KMS-11 (cell line): ENCODE measurements around the gene GRHL3.

ENCODE experiments used
- H2AFZ ChIP-seq: fragments of 200-600 bp; sonication (generic); 2 replicates; pipeline ENCODE4 v1.6.1; 2016; ENCODE audit warnings: antibody characterized with exemption, mixed run types, low read depth
- H3K27ac ChIP-seq: fragments of 200-600 bp; sonication (generic); 2 replicates; pipeline ENCODE4 v1.6.1; 2016; ENCODE audit warnings: mild to moderate bottlenecking, mixed run types
- H3K27me3 ChIP-seq: fragments of 200-600 bp; sonication (generic); 2 replicates; pipeline ENCODE4 v1.6.1; 2017; ENCODE audit warnings: mild to moderate bottlenecking, low read depth, mixed run types, moderate library complexity; ENCODE audit not compliant: insufficient read depth
- H3K36me3 ChIP-seq: fragments of 200-600 bp; sonication (generic); 2 replicates; pipeline ENCODE4 v1.6.1; 2017; ENCODE audit warnings: mild to moderate bottlenecking, mixed run types; ENCODE audit not compliant: insufficient read depth
- H3K4me1 ChIP-seq: fragments of 200-600 bp; sonication (generic); 2 replicates; pipeline ENCODE4 v1.6.1; 2016; ENCODE audit warnings: mild to moderate bottlenecking, low read depth, mixed run types; ENCODE audit not compliant: poor library complexity, severe bottlenecking
- H3K4me2 ChIP-seq: fragments of 200-600 bp; sonication (generic); 2 replicates; pipeline ENCODE4 v1.7.0; 2016; ENCODE audit warnings: mild to moderate bottlenecking, mixed run types
- H3K4me3 ChIP-seq: fragments of 200-600 bp; sonication (generic); IDR thresholded peaks from 2 replicates; pipeline ENCODE4 v1.6.1; 2017; ENCODE audit warnings: low read depth, low read length, mixed read lengths; ENCODE audit not compliant: insufficient read depth
- H3K79me2 ChIP-seq: fragments of 200-600 bp; sonication (generic); 2 replicates; pipeline ENCODE4 v1.6.1; 2016; ENCODE audit warnings: low read depth, mixed run types; ENCODE audit not compliant: insufficient read depth
- H3K9ac ChIP-seq: fragments of 200-600 bp; sonication (generic); 2 replicates; pipeline ENCODE4 v1.6.1; 2016; ENCODE audit warnings: mild to moderate bottlenecking, mixed run types
- H4K20me1 ChIP-seq: fragments of 200-600 bp; sonication (generic); 2 replicates; pipeline ENCODE4 v1.6.1; 2016; ENCODE audit warnings: mild to moderate bottlenecking, mixed run types; ENCODE audit not compliant: insufficient read depth
- TF ChIP-seq, protein P1 (sequence below): fragments of 200-600 bp; sonication (generic); conservative IDR thresholded peaks from 2 replicates; pipeline ENCODE4 v1.6.1; 2017; ENCODE audit warnings: low read depth, mild to moderate bottlenecking, antibody characterized with exemption, low read length, moderate library complexity, mixed read lengths

The GRHL3 gene

DNA sequence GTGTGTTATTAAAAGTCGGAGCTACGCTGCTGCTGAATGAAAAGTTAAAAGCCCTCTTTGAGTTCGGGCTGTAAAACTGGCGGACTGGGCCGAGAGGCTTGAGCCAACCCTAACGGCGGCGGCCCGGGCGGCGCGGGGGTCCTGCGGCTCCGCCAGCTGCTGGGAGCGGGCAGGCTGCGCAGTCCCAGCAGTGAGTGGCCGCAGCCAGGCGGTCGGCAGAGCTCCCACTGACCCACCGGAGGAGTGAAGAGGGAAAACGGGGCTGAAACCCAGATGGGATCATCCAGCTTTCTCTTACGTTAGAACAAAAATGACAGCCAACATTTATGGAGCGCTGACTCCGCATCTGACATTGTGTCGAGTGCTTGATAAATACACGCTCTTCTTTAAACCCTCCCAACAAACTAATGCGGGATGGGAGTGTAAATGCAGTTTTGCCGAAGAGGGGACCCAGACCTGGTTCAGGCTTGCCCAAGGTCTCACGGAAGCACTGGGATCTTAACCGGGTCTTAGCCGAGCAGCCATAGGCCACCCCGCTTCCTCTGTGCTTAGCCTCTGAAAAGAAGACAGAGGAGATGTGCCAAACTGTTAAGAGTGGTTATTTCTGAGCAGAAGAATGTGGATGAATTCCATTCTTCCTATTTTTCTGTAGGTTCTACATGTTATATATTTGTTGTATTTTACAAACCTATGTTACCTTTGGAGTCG lies 3.5 kb downstream of the GRHL3 start:
- H3K27me3 ChIP-seq: peaks cover 50% of the 10 kb centered on the region

DNA sequence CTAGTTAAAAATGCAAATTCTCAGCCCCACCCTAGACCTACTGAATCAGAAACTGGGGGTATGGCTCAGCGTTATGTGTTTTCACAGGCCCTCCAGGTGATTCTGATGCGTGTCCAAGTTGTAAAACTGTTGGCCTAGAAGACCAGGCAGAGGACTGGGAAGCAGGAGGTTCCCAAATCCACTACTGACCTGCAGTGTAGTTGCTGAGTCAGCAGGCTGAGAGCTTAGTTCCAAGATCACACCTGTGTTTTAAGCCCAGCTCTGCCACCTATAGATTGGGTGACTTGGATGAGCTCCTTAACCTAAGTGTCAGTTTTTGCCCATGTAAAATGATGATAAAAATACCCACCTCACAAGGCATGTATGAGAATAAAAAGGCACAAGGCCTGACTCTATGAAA lies 4.1 kb downstream of the GRHL3 start:
- Histone ChIP-seq H4K20me1 (no peaks in the 10 kb centered on the region), H3K4me1 (peaks cover 42% of the 10 kb centered on the region), H3K79me2 (no peaks in the 10 kb centered on the region), H3K36me3 (no peaks in the 10 kb centered on the region), H3K27me3 (peaks cover 50% of the 10 kb centered on the region), H3K4me2 (peak overlapping the region; percentile 94; the same call in 1 of the 2 replicates), H3K27ac (no peak overlapping the region), H3K9ac (no peak overlapping the region), H2AFZ (no peak overlapping the region), H3K4me3 (no peak overlapping the region)
- TF ChIP-seq, protein P1, sequence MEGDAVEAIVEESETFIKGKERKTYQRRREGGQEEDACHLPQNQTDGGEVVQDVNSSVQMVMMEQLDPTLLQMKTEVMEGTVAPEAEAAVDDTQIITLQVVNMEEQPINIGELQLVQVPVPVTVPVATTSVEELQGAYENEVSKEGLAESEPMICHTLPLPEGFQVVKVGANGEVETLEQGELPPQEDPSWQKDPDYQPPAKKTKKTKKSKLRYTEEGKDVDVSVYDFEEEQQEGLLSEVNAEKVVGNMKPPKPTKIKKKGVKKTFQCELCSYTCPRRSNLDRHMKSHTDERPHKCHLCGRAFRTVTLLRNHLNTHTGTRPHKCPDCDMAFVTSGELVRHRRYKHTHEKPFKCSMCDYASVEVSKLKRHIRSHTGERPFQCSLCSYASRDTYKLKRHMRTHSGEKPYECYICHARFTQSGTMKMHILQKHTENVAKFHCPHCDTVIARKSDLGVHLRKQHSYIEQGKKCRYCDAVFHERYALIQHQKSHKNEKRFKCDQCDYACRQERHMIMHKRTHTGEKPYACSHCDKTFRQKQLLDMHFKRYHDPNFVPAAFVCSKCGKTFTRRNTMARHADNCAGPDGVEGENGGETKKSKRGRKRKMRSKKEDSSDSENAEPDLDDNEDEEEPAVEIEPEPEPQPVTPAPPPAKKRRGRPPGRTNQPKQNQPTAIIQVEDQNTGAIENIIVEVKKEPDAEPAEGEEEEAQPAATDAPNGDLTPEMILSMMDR: no peak

More for the DNA sequence above, 3.5 kb downstream of the GRHL3 start:
- peak overlapping the region; percentile 55; the same call in 1 of the 2 replicates for H3K9ac ChIP-seq
- no peaks in the 10 kb centered on the region for H3K79me2 ChIP-seq
- H3K4me2 ChIP-seq: peak overlapping the region; percentile 94
- no peak overlapping the region for H3K27ac ChIP-seq
- H3K4me1 ChIP-seq: peaks cover 42% of the 10 kb centered on the region
- H2AFZ ChIP-seq: peak overlapping the region; percentile 86; the same call in 1 of the 2 replicates
- TF ChIP-seq, protein P1: no peak
- H4K20me1 ChIP-seq: no peaks in the 10 kb centered on the region
- peak overlapping the region; percentile 79 for H3K4me3 ChIP-seq
- H3K36me3 ChIP-seq: no peaks in the 10 kb centered on the region

DNA sequence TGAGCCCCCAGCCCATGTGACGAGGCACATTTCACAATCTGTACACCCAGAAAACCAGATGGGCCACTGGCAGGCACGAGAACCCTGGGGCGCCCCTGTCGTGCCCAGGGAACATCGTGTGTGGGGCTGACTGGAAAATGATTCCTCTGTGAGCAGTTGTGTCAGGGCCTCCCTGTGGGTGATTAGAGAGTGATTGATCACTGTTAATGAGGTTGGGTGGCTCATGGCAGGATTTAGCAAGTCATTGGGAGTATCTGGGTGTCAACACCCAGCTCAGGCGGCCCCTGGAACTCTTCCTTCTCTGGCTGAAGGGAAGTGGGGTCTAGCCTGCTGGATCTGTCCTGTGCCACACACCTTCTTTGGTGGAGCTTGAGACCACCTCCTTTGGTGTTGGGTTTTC lies 5.7 kb downstream of the GRHL3 start:
- Histone ChIP-seq H2AFZ (no peak overlapping the region), H3K9ac (no peak overlapping the region), H3K27ac (no peak overlapping the region), H3K4me1 (peaks cover 29% of the 10 kb centered on the region), H3K79me2 (no peaks in the 10 kb centered on the region), H3K27me3 (peaks cover 34% of the 10 kb centered on the region), H3K36me3 (no peaks in the 10 kb centered on the region), H3K4me2 (no peak overlapping the region), H4K20me1 (no peaks in the 10 kb centered on the region), H3K4me3 (no peak overlapping the region)
- TF ChIP-seq, protein P1: no peak

DNA sequence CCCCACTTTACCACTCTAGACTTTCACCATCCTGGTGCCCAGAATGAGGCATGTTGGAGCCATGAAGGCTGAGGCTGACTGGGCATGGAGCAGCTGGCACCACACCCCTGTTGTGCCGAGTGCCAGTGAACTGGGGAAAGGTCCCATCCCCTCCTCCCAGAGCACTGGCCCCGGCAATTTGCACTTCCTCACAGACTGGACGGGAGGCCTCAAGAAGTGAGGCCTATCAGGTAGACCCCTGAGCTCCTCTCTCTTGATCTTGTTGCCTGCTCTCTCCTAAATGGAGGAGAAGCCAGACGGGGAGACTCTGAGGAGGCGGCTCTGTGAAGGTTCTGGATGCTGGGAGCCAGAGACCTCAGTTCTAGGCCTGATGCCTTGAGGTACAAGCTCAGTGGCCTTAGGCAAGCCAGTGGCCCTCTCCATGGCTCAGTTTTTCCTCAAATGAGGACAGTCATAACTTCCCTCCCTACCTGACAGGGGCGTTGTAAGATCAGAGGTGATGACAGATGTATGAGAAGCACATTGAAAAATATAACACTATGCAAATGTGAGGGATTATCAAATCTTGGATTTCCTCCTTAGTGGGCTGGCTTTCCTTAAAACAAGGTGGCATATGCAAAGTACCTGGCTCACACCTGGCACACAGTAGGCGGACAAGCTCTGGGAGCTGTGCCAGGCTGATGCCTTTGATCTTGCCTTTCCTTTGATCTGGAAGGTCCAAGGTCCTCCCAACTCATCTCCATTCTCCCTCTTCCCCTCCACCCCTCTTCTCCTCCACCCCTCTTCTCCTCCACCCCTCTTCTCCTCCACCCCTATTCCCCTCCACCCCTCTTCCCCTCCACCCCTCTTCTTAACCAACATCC lies 6.7 kb downstream of the GRHL3 start:
- no peaks in the 10 kb centered on the region for H4K20me1 ChIP-seq
- H3K27me3 ChIP-seq: peaks cover 26% of the 10 kb centered on the region
- no peaks in the 10 kb centered on the region for H3K79me2 ChIP-seq
- H3K4me3 ChIP-seq: no peak overlapping the region
- H3K9ac ChIP-seq: no peak overlapping the region
- peaks cover 23% of the 10 kb centered on the region for H3K4me1 ChIP-seq
- H3K27ac ChIP-seq: no peak overlapping the region
- no peak overlapping the region for H3K4me2 ChIP-seq
- TF ChIP-seq, protein P1: no peak
- no peak overlapping the region for H2AFZ ChIP-seq
- H3K36me3 ChIP-seq: no peaks in the 10 kb centered on the region
